ENCODE measurements around the gene MED12L.

The MED12L gene

DNA sequence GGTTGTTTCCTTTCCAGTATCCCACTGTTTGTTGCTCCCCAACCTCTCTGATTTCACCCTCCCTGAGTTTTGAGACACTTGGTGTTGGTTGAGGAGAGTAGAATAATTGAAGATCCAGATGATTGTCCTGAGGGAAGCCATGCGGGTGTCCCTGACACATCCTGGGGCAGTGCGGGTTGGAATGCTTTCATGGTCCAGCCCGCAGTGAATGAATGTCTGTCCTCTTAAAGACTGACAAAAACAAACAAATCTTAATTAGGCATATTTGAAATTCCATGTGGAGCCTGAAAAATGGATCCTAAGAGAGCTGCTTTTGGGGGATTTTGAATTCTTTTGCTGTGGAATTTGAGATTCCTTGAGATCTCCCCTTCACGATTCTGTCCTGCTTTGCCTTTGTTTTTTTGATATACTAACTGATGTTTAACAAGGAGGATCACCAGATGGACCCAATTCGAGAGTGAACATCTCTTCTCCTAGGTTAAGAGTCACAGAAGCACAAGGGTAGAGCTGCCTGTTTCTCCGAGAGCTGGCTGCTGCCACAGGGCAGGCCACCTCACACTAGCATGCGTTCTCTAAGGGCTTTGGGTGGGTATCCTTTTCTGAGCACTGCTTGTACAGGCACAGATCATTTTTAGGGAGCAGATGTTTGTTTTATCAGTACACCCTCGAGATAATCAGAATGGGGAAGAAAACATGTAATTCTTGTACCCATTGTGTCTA, 70.1 kb downstream of the MED12L start:
- H3K4me3 ChIP-seq (ENCODE audit: low read length): no peak overlapping the region
- H3K27ac ChIP-seq (ENCODE audit: low read length): no peak overlapping the region
- no peaks in the 10 kb centered on the region for H3K4me1 ChIP-seq (ENCODE audit: low read length)
- no peak overlapping the region for H3K9ac ChIP-seq (ENCODE audit: low read length)
- H3K79me2 ChIP-seq (ENCODE audit: low read length): no peaks in the 10 kb centered on the region
- H3K9me2 ChIP-seq (replicated peaks; ENCODE audit: insufficient read depth, low read length): no peaks in the 10 kb centered on the region
- H2AFZ ChIP-seq (ENCODE audit: low read length): no peak overlapping the region
- no peaks in the 10 kb centered on the region for H3K27me3 ChIP-seq (replicated peaks; ENCODE audit: insufficient read depth, low read length)
- DNase-seq: no peak
- no peaks in the 10 kb centered on the region for H3F3A ChIP-seq (ENCODE audit: insufficient read depth, low read length)
- H4K20me1 ChIP-seq (ENCODE audit: insufficient read depth, low read length): no peaks in the 10 kb centered on the region
- TF ChIP-seq EZH2 (optimal IDR thresholded peaks at IDR 0.05; ENCODE audit: low read depth, low read length) (no peak), EZH2phosphoT487 (IDR thresholded peaks at IDR 0.05; ENCODE audit: low read length) (no peak)
- TF ChIP-seq, protein P1, sequence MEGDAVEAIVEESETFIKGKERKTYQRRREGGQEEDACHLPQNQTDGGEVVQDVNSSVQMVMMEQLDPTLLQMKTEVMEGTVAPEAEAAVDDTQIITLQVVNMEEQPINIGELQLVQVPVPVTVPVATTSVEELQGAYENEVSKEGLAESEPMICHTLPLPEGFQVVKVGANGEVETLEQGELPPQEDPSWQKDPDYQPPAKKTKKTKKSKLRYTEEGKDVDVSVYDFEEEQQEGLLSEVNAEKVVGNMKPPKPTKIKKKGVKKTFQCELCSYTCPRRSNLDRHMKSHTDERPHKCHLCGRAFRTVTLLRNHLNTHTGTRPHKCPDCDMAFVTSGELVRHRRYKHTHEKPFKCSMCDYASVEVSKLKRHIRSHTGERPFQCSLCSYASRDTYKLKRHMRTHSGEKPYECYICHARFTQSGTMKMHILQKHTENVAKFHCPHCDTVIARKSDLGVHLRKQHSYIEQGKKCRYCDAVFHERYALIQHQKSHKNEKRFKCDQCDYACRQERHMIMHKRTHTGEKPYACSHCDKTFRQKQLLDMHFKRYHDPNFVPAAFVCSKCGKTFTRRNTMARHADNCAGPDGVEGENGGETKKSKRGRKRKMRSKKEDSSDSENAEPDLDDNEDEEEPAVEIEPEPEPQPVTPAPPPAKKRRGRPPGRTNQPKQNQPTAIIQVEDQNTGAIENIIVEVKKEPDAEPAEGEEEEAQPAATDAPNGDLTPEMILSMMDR (IDR thresholded peaks at IDR 0.05; ENCODE audit: low read length): no peak
- no peak overlapping the region for H3K4me2 ChIP-seq (ENCODE audit: low read depth, low read length)
- no peaks in the 10 kb centered on the region for H3K36me3 ChIP-seq (replicated peaks; ENCODE audit: insufficient read depth, low read length)
- H3K9me3 ChIP-seq (replicated peaks; ENCODE audit: insufficient read depth, low read length): no peaks in the 10 kb centered on the region

DNA sequence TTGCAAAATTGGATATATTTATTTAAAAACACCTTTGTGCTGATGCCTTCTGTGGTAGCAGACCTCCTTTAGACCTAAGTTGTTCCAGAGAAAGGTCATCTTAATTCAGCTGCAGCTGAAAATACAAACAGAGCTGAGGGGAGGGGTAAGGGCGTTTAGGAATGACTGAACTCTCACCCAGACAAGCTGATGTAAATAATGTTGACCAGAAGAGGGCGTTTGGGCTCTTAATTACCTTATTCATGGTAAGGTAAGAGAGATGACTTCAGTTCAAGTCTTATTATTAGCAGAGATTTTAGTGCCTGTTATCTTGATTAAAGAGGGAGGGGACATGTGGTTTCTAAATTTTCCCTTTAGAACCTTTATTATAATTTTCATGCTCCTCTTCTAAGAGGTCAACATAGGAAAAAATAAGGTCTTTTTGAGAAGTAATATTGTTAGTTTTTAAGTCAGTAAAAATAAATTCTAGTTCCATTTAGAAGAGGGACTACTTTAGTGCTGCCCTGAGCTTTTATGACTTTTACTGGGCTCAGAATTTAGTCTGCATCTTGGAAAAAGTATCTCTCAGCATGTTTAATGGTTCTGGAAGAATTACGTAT, 71.3 kb downstream of the MED12L start:
- no peaks in the 10 kb centered on the region for H4K20me1 ChIP-seq (ENCODE audit: insufficient read depth, low read length)
- peak; percentile 81 for DNase-seq

DNA sequence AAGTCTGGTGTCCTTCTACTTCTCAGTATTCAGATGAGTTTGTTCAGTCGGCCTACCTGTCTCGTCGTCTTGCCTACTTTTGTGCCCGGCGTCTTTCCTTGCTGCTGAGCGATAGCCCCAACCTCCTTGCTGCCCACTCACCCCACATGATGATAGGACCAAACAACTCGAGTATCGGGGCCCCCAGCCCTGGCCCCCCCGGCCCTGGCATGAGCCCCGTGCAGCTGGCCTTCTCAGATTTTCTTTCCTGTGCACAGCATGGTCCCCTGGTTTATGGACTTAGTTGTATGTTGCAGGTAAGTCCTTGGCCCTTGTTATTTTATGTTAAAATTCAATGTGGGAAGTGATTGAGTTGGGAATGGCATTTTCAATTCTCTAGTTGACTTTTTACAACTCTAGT, 74.3 kb downstream of the MED12L start:
- TF ChIP-seq EZH2phosphoT487 (IDR thresholded peaks at IDR 0.05; ENCODE audit: low read length) (no peak), EZH2 (optimal IDR thresholded peaks at IDR 0.05; ENCODE audit: low read depth, low read length) (no peak)
- TF ChIP-seq, protein P1 (IDR thresholded peaks at IDR 0.05; ENCODE audit: low read length): no peak
- H3K36me3 ChIP-seq (replicated peaks; ENCODE audit: insufficient read depth, low read length): no peaks in the 10 kb centered on the region
- no peak overlapping the region for H3K27ac ChIP-seq (ENCODE audit: low read length)
- no peak overlapping the region for H3K4me3 ChIP-seq (ENCODE audit: low read length)
- H3F3A ChIP-seq (ENCODE audit: insufficient read depth, low read length): no peaks in the 10 kb centered on the region
- H2AFZ ChIP-seq (ENCODE audit: low read length): no peak overlapping the region
- no peaks in the 10 kb centered on the region for H3K27me3 ChIP-seq (replicated peaks; ENCODE audit: insufficient read depth, low read length)
- no peaks in the 10 kb centered on the region for H3K9me3 ChIP-seq (replicated peaks; ENCODE audit: insufficient read depth, low read length)
- no peaks in the 10 kb centered on the region for H3K79me2 ChIP-seq (ENCODE audit: low read length)
- DNase-seq: no peak
- H3K4me1 ChIP-seq (ENCODE audit: low read length): no peaks in the 10 kb centered on the region
- H3K9ac ChIP-seq (ENCODE audit: low read length): no peak overlapping the region
- no peaks in the 10 kb centered on the region for H3K9me2 ChIP-seq (replicated peaks; ENCODE audit: insufficient read depth, low read length)
- no peak overlapping the region for H3K4me2 ChIP-seq (ENCODE audit: low read depth, low read length)
- H4K20me1 ChIP-seq (ENCODE audit: insufficient read depth, low read length): no peaks in the 10 kb centered on the region

More for the DNA sequence above, 71.3 kb downstream of the MED12L start:
- H3K4me3 ChIP-seq (ENCODE audit: low read length): no peak overlapping the region
- no peaks in the 10 kb centered on the region for H3K36me3 ChIP-seq (replicated peaks; ENCODE audit: insufficient read depth, low read length)
- H2AFZ ChIP-seq (ENCODE audit: low read length): no peak overlapping the region
- TF ChIP-seq, protein P1 (IDR thresholded peaks at IDR 0.05; ENCODE audit: low read length): peak; percentile 62
- no peak for TF ChIP-seq EZH2 (optimal IDR thresholded peaks at IDR 0.05; ENCODE audit: low read depth, low read length)
- H3K79me2 ChIP-seq (ENCODE audit: low read length): no peaks in the 10 kb centered on the region
- no peaks in the 10 kb centered on the region for H3K9me2 ChIP-seq (replicated peaks; ENCODE audit: insufficient read depth, low read length)
- no peaks in the 10 kb centered on the region for H3K4me1 ChIP-seq (ENCODE audit: low read length)
- H3K27me3 ChIP-seq (replicated peaks; ENCODE audit: insufficient read depth, low read length): no peaks in the 10 kb centered on the region
- H3K9me3 ChIP-seq (replicated peaks; ENCODE audit: insufficient read depth, low read length): no peaks in the 10 kb centered on the region
- no peak overlapping the region for H3K27ac ChIP-seq (ENCODE audit: low read length)
- no peak overlapping the region for H3K9ac ChIP-seq (ENCODE audit: low read length)
- H3K4me2 ChIP-seq (ENCODE audit: low read depth, low read length): no peak overlapping the region
- no peaks in the 10 kb centered on the region for H3F3A ChIP-seq (ENCODE audit: insufficient read depth, low read length)
